HG03442 (cell line): ENCODE measurements around the gene B3GALT2.
A peak's percentile ranks its signal among the peaks of the same experiment; 100 is the strongest.
"Not testable (repeated sequence)": the region's sequence is repeated elsewhere in the genome, so short reads cannot be mapped to it uniquely, and the experiment has no call there.

Source experiments
- ATAC-seq: cut with Tn5 transposase; IDR thresholded peaks from one replicate; pipeline ENCODE4 v1.9.1; 2021; ENCODE audit warnings: mild to moderate bottlenecking, moderate library complexity; ENCODE audit not compliant: unreplicated experiment

Gene B3GALT2

GRCh38 chr1:193185901-193186731, at the start of gene B3GALT2:
Gene B3GALT2 (minus strand): TSS chr1:193186613. CDS start chr1:193181562, 5,051 bp downstream.
- peak; percentile 35 for ATAC-seq

GRCh38 chr1:193234530-193234929, 48.1 kb upstream of the B3GALT2 start:
- no peak for ATAC-seq

GRCh38 chr1:193231146-193231545, 44.7 kb upstream of the B3GALT2 start:
- not testable (repeated sequence) for ATAC-seq

DNA sequence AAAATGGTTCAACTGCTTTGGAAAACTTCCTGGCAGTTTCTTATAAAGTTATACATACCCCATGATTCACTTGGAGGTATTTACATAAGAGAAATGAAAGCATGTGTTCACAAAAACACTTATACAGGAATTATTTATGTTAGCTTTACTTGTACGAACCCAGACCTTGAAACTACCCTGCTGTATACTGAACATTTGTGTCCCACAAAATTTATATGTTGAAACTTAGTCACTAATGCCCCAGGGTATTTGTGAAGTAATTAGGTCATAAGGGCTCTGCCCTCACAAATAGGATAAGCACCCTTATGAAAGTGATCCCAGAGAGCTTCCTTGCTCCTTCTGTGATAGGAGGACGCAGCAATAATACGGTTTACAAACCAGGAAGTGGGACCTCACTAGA, 42.7 kb upstream of the B3GALT2 start:
- ATAC-seq: no peak

DNA sequence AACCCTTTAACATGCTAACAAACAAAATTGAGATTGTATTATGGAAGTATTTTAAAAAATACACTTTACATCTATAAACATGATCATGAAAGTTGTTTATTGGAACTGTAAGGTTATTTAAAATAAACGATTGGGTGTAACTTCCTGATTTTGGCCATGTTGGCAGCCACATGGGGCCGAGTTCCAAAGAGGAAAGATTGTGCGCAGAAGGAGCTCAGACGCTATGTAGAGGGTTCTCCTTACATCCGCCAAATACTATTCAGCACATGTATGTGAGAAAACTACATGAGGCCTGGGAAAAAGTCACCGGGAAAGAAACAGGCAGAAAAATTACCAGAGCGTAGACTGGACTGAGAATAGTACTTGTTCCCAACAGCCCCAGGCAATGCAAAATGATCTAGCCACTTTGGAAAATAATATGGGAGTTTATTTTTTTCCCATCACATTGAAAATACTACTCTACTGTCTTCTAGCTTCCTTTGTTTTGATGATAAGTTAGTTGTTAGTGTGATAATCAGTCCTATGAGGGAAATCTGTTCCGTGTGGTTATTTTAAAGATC, 35.7 kb upstream of the B3GALT2 start:
- ATAC-seq: no peak

DNA sequence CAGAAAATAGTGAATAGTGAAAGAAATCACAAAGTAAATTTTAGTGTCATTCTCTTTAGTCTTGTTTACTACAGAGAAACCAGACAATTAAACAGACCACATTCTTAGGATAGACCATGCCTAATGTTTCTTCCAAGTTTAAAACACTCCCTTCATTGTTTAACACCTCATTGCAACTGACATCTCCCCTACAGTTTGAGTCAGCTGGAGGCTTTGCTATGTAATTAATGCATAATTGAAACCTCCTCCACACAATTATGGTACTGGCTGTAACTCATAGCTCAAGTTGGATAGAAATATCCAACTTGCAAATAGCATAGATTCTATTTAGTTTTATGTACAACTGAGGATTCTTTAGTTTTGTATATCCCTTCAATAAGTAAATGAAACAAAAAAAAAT, 35.2 kb upstream of the B3GALT2 start:
- ATAC-seq: no peak

GRCh38 chr1:193219391-193219790, 33.0 kb upstream of the B3GALT2 start:
- ATAC-seq: no peak

GRCh38 chr1:193216920-193217319, 30.5 kb upstream of the B3GALT2 start:
- no peak for ATAC-seq

GRCh38 chr1:193213998-193214397, 27.6 kb upstream of the B3GALT2 start:
- no peak for ATAC-seq

GRCh38 chr1:193212637-193213036, 26.2 kb upstream of the B3GALT2 start:
- no peak for ATAC-seq

DNA sequence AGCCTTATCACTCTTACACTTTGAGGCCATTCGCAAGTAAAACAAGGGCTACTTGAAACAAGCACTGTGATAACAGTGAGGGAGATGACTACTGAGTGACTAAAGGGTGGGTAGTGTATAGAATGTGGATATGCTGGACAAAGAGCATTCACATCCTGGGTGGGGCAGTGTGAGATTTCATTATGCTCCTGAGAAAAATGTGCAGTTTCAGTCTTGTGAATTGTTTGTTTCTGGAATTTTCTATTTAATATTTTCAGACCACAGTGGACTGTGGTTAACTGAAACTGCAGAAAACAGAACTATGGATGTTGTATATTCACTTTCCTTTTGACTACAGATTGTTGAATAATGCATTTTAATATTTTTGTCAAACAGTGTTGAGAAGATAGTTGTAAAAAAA, 25.1 kb upstream of the B3GALT2 start:
- peak; percentile 89 for ATAC-seq

DNA sequence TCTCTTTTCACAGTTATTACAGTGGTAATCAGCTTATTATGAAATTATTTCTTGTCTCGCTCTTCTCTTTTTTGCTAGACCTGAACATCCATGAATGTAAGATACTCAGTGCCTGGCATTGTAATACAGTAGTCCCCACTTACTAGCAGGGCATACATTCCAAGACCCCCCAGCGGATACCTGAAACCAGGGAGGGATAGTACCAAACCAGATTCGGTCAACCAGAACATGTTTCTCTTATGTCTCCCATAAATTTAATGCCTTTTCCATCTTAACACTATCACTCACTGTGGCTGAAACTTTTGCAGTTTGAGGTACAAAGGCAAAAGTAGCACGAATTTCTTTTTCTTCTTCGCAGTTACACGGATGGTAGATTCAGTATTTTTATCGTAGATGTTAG, 24.6 kb upstream of the B3GALT2 start:
- no peak for ATAC-seq

DNA sequence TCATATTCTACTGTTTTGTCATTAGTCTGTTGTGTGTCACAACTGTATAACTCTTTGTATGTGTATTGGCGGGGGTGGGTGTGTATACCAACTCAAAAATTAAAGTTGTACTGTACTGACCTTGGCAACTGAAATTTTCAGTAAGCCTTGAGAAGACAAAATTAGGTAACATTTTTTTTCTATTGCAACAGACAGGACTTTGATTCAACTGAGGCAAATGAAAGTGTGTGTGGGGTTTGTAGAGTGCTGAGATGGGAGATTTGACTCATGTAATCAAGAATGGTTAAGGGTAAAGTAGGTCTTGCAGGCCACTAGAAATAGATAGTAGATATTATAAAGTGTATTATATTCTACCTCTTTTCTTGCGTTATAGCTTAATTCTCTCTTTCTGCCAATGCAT, 14.6 kb upstream of the B3GALT2 start:
- no peak for ATAC-seq

DNA sequence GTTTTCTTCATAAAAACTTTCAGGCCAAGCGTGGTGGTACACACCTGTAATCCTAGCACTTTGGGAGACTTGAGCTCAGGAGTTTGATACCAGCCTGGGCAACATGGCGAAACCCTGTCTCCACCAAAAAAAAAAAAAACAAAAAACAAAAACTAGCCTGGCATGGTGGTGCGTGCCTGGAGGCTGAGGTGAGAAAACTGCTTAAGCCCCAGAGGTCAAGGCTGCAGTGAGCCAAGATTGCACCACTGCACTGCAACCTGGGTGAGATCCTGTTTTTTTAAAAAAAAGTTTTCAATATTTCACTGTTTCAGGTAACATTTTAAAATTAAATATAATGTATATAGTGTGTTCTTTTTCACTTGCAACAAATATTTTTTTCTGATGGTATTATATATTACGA, 13.5 kb upstream of the B3GALT2 start:
- no peak for ATAC-seq

- no peak for ATAC-seq
Measured at GRCh38 chr1:193192586-193192985, 6.2 kb upstream of the B3GALT2 start.

DNA sequence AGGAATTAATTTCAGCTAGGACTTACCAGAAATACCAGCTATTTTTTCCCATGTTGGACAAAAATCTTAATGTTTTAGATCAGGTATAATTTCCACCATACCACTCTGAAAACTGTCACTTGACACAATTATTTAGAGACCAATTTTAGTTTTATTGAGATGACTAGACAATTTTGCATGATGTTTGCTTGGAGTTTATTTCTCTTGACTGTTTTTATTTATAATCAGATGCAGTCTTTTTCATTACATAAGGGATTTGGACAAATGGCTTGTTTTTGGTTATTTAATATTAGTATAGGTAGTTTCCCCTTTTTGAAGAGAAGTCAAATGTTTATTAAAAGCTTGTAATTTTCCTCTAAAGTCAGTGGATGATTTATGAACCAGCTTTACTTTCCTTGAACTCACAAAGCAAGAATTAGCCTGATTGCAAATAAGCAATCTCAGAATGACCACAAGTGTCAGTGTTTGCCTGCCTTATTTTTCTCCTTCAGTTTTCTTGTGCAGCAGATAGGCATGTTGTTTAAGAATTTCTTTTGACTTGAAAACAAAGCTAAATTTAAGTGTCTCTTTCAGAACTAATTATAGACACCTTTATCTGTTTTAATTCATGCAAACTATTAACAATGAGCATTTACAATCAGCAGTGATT, 3.8 kb upstream of the B3GALT2 start:
- no peak for ATAC-seq

DNA sequence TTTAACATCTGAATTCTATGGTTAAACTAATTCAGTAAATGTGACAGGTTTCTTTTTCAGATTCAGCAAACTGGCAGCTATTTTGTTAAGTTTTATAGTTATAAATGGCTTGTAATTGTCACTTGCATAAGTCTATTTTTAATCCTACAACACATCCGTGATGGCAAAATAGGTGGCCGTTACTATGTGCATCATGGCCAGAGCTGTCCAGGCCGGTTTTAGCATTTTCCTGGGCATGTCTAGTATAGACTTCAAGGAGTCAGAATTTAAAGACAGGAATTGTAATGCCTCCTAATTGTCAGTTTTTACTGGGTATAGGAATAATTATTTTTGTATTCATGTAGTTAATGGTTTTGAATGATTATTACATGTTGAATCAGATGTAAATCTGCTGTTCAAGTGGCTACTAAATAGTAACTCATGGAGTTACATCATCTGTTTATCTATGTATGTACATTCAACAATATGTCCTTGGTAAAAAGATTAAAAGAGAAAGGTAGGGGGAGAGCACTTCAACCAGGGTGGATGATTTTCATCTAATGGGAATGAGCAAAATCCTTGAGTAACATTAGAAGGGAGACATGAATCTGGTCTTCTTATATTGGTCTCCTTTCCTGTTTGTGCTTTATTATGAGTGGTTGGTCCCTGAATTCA, 3.2 kb upstream of the B3GALT2 start:
- ATAC-seq: no peak

GRCh38 chr1:193188915-193189314, 2.5 kb upstream of the B3GALT2 start:
- ATAC-seq: not testable (repeated sequence)

- no peak for ATAC-seq
Measured at GRCh38 chr1:193187114-193187513, 701 bp upstream of the B3GALT2 start.

DNA sequence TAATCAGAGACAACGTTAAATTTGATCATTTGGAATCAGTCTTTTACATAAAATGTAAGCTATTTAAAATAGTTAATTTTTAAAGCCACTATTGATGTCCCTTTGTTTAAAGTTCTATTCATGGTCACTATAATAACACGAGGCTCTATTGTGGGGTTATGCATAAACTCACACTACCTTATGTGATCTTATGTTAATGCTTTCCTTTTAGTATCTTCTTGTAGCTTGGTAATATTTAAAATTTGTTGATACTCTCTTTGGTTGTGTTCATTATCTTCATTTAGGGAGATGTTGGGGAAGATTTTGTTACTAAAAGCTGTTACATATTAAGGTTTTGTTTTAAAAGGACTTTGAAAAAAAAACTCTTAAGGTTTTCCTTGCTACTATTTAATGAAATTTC, 1.2 kb downstream of the B3GALT2 start:
- no peak for ATAC-seq

GRCh38 chr1:193184776-193185175, 1.6 kb downstream of the B3GALT2 start:
- no peak for ATAC-seq
